A549 treated with dexamethasone at 1 μM for 4 hours (cell line): ENCODE data around the gene THAP8. TPM values are rescaled to one million over a fixed set of nuclear protein-coding genes. Genes with fewer than 3 reads are reported as not detected.

Source experiments
- total RNA-seq: library from RNA; stranded (reverse); fragments of 200-300 nt; extraction: Qiagen RNA extraction; gene quantifications from 5 replicates; pipeline ENCODE4 v1.2.3, GENCODE V29; 2022

THAP8 gene, protein sequence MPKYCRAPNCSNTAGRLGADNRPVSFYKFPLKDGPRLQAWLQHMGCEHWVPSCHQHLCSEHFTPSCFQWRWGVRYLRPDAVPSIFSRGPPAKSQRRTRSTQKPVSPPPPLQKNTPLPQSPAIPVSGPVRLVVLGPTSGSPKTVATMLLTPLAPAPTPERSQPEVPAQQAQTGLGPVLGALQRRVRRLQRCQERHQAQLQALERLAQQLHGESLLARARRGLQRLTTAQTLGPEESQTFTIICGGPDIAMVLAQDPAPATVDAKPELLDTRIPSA
- 4.4 to 7.7 TPM (median 7.2 TPM) in 5 replicates for total RNA-seq

DNA sequence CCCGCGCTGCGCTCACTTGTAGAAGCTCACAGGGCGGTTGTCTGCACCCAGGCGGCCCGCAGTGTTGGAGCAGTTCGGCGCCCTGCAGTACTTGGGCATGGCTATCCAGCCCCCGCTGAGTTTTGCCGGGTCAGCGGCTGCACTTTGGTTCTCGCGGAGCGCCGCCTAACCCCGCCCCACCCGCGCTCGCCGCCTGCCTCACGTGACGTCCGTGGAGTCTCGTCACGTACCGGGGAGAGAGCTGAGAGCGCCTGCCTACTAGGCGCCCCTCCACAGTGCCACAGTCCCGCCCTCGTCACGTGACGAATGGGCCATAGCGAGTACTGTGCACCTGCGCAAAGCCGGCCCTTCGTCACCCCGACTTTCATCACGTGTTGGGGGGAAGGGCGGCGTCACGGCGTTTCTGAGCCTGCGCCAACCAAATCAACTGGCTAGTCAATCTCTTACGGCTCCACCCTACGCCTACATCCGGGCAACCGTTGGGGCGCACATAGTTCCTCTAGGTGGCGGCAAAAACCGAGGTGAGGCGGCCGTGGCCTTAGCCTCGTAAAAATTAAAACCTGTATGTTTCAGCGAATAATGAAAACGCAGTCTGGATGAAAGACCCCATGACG is at the start of gene THAP8:
TSS of gene THAP8 (minus strand) at position 167 of the 614 bp plus-strand sequence. CDS start at position 99, 68 bp downstream.

DNA sequence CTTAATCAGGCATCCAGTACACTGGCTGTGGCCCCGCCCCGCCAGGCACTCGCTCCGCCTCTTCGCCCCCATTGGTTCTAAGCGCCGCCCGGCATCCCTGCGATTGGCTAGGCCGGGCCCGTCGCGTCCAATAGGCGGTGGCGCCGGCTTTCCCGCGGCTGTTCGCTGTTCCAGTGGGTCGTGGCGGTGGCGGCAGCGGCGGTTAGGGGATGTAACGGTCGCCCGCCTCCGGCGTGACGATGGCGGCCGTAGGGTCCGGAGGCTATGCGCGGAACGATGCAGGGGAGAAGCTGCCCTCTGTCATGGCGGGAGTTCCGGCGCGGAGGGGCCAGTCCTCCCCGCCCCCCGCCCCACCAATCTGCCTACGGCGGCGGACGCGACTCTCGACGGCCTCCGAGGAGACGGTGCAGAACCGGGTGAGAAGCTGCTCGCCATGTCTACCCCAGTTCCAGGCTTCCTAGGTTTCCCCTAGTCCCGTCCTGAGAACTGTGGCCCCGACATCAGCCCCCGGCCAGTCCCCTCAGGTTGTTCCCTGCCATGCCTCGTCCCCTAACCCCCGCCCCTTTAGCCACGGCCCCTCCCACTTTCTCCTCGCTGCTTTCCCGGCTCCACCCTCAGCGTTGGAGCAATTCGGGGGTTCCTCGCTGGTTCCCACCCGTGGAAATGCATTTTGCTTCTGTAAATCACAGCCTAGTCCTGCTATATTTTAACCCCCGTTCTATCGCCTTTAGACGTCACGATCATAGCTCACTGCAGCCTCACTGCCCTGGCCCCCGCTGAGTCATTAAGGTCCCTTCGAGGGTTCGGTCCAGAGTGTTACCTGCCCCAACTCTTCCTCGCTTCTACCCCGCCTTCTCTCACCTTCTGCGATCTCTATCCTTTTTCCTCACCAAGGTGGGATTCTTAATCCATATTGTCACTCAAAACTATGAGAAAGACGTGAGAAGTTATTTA is 925 bp upstream of the THAP8 start, which contains the start of gene WDR62:
TSS of gene WDR62 (plus strand) at position 165 of the 954 bp plus-strand sequence. CDS start at position 240, 75 bp downstream.

DNA sequence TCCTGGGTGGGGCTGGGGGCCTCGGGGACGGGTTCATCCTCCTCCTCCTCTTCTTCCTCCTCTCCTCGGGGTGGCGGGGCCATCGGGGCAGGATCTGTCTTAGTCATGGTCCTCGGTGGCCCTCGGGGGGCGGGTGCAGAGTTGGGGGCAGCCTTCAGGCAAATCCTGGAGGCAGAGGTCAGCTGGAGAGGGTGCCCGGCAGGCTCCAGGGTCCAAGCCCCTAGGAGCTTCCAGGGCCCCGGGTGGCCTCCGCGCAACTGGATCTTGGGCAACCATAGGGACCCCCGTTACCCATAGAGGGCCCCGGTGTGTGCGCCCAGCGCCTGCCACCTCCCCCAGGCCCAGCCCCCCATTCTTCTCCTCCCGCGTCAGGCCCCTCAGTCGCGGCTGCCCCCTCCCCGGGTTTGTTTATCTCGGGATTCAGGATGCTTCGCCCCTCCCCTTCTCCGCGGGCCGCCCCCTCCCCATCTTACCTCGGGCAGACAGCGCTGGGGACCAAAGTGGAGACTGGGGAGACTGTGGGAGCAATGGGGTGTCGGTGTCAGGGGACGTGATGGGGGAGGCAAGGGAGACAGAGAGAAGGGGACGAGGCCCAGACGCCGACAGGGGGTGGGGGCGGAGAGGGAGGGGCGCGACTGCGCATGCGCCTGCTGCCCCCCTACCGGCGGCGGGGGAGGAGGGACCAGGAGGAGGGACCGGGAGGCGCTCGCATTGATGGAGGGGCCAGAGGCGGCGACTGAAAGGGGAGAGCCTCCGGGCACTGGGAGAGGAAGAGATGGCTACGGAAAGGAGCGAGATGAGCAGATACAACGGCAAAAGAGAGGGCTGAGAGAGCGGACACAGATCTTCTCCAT is 21.6 kb downstream of the THAP8 start, which contains the start of gene CLIP3:
TSS of gene CLIP3 (minus strand) at position 623 of the 854 bp plus-strand sequence. CDS start at position 107, 516 bp downstream.

DNA sequence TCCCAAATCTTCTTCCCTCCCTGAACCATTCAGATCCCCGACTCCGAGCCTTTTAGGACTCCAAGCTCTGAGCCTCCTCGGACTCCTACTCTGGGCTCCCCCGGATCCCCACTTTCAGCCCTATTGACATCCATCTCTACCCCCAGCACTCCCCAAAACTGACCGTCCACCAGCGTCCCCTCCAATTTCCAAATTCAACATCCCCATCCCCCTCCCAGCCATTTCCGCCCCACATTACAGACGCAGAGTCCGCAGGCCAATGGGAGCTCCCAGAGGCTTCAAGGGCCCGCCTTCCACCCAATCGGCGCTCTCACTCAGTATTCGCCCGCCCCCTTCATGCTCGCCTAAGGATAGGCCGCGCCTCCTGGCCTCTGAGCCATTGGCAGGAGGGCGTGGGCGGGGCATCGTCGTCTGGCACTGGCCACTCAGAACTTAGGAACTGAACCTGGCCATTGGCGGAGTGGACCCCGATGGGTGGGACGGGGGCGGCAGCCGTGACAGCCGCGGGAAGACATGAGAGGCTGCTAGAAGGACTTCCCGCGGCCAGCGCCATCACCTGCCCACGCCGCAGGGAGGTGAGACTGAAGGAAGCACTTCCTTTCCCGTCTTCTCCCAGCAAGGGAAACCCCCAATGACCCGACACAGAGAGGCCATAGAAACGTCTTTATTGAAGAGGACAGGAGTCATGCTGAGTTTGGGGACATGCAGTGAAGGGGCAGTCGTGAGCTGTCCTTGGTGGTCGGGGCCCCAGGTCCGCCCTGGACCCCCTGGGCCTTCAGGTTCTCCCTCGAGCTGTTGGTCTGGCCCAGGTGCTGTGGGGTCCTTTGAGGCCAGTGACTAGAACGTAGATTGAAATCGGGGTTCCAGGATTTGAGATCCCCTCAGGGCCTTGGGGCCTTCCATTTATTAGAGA is 39.8 kb downstream of the THAP8 start, which contains the start of gene ALKBH6:
TSS of gene ALKBH6 (minus strand) at position 202 of the 913 bp plus-strand sequence. CDS start 816 bp downstream, outside the sequence.

DNA sequence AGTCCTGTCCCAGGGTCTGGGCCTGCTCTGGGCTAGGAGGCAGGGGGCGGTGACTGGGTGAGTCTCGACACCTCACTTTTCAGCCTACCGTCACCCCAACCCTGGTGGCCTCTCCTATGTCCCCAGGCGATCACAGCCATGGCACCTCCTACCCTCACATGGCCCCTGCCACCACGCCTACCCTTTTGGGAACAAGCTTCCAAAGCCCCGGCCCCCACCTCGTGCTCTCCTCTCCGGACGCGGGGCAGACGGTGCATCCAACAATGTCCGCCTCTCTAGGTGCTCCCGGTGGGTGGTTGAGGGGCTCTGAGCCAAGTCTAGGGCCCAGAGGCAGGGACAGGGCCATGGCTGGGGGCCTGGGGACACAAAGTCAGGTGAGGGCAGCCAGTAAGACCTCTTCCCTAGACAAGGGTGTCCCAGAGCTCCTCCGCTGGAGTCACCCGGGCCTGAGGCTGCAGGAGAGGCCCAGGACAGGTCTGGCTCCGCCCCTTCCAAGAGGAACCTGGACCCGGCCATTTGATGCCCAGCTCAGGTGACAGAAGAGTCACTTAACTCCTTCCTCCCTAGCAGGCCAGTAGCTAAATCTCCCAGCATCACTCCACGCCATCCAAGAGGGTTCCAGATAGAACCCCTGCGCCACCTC is 45.6 kb downstream of the THAP8 start, which contains the start of gene SYNE4:
TSS of gene SYNE4 (minus strand) at position 478 of the 643 bp plus-strand sequence. CDS start at position 346, 132 bp downstream.

DNA sequence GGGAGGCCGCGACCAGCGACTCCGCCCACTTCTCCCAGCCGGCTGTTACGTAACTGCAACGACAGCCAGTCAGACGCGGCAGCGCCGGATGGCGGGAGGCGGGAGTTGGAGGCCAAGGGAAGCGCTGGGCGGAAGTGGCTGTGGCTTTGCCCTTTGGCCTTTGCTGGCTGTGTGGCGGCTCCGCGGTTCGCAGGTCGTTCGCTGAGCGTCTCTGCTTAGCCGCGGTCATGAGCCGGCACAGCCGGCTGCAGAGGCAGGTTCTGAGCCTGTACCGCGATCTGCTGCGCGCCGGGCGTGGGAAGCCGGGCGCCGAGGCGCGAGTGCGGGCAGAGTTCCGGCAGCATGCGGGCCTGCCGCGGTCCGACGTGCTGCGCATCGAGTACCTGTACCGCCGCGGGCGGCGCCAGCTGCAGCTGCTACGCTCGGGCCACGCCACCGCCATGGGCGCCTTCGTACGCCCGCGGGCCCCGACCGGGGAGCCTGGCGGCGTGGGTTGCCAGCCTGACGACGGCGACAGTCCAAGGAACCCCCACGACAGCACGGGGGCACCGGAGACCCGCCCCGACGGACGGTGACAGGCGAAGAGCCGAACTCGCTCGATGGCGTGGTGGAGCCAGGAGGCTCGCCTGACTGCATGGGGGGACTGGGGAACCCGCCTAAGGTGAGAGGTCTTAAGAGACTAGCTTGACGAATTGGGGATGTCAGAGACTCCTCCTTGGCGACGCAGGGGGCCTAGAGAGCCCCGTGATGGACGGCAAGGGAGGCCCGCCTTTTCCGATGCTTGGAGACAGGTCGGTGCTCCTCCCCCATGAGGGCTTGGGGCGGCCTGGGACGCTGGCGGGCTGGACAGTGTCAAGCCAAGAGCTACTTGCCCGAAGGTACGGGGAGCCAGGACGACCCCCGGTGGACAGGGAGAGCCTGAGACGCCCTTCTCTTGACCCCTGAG is 58.8 kb downstream of the THAP8 start, which contains the start of gene SDHAF1:
TSS of gene SDHAF1 (plus strand) at position 141 of the 946 bp plus-strand sequence. CDS start at position 228, 87 bp downstream.

Other genes starting within 250 kb of the THAP8 start
- 0.12 to 0.46 TPM (median 0.16 TPM) in 5 replicates for gene PRODH2, start 241.4 kb downstream of the THAP8 start, total RNA-seq
- 0.38 to 0.70 TPM (median 0.45 TPM) in 5 replicates for gene NPHS1, start 201.8 kb downstream of the THAP8 start, total RNA-seq
- 0.37 to 0.65 TPM (median 0.52 TPM) in 5 replicates for gene KIRREL2, start 197.4 kb downstream of the THAP8 start, total RNA-seq
- 71.0 to 103 TPM (median 96.5 TPM) in 5 replicates for gene APLP1, start 185.7 kb downstream of the THAP8 start, total RNA-seq
- 3.5 to 6.3 TPM (median 5.9 TPM) in 5 replicates for gene NFKBID, start 153.7 kb downstream of the THAP8 start, total RNA-seq
- gene HCST, start 151.8 kb downstream of the THAP8 start, total RNA-seq = 0.15 to 0.47 TPM (median 0.32 TPM) in 4 of 5 replicates, not detected in the other
- gene TYROBP, start 146.0 kb downstream of the THAP8 start, total RNA-seq = not detected in 5 replicates
- gene LRFN3, start 117.9 kb downstream of the THAP8 start, total RNA-seq = 13.2 to 27.6 TPM (median 23.1 TPM) in 5 replicates
- gene SDHAF1, start 59.1 kb downstream of the THAP8 start, total RNA-seq = 32.4 to 43.7 TPM (median 41.9 TPM) in 5 replicates
- gene SYNE4, start 45.5 kb downstream of the THAP8 start, total RNA-seq = 0.15 to 0.36 TPM (median 0.28 TPM) in 5 replicates
- 20.0 to 26.5 TPM (median 22.8 TPM) in 5 replicates for gene ALKBH6, start 40.1 kb downstream of the THAP8 start, total RNA-seq
- 0.67 to 0.99 TPM (median 0.74 TPM) in 5 replicates for gene CLIP3, start 21.4 kb downstream of the THAP8 start, total RNA-seq
- 15.4 to 27.5 TPM (median 26.2 TPM) in 5 replicates for gene WDR62, start 612 bp upstream of the THAP8 start, total RNA-seq
- gene OVOL3, start 56.9 kb upstream of the THAP8 start, total RNA-seq = 0.15 to 0.26 TPM (median 0.25 TPM) in 3 of 5 replicates, not detected in the others
- 239 to 270 TPM (median 250 TPM) in 5 replicates for gene POLR2I, start 60.6 kb upstream of the THAP8 start, total RNA-seq
- 456 to 511 TPM (median 495 TPM) in 5 replicates for gene TBCB, start 61.2 kb upstream of the THAP8 start, total RNA-seq
- 1,596 to 2,458 TPM (median 2,269 TPM) in 5 replicates for gene CAPNS1, start 85.8 kb upstream of the THAP8 start, total RNA-seq
- gene COX7A1, start 98.2 kb upstream of the THAP8 start, total RNA-seq = not detected in 5 replicates
- 4.4 to 4.8 TPM (median 4.6 TPM) in 5 replicates for gene ZNF565, start 160.4 kb upstream of the THAP8 start, total RNA-seq
- 120 to 157 TPM (median 136 TPM) in 5 replicates for gene ZNF146, start 160.8 kb upstream of the THAP8 start, total RNA-seq